Stomach (tissue), 9 donors: ENCODE results near the gene HSH2D. TPM values are rescaled to one million over a fixed set of nuclear protein-coding genes. Genes with fewer than 3 reads are reported as not detected.

Source experiments
- DNase-seq, 2 donors: peaks; one replicate each; pipeline versions ENCODE4 v3.0.0 to v3.0.0-alpha.2; 2013 to 2019
- H3K27ac ChIP-seq, 5 donors: fragments of 200-600 bp in 4 of 5; sonication (generic) in 4 of 5; one replicate each; pipeline ENCODE4 v1.5.1; 2013 to 2019; ENCODE audit warnings: mild to moderate bottlenecking in 1 of 5, moderate library complexity in 1 of 5
- H3K27me3 ChIP-seq, 3 donors: fragments of 200-600 bp; sonication (generic); one replicate each; pipeline ENCODE4 v1.5.1; 2017 to 2019; ENCODE audit warnings: mixed run types in 1 of 3
- H3K36me3 ChIP-seq, 4 donors: fragments of 200-600 bp; sonication (generic); 1 replicate in 3 of 4; 2 replicates in 1 of 4; pipeline ENCODE4 v1.5.1; 2016 to 2019
- H3K4me1 ChIP-seq, 4 donors: fragments of 200-600 bp; sonication (generic); one replicate each; pipeline ENCODE4 v1.5.1; 2016 to 2019
- H3K4me3 ChIP-seq, 4 donors: fragments of 200-600 bp; sonication (generic) in 3 of 4; one replicate each; pipeline ENCODE4 v1.5.1; 2016 to 2019; ENCODE audit warnings: mild to moderate bottlenecking in 1 of 4
- H3K9me3 ChIP-seq, 4 donors: fragments of 200-600 bp; sonication (generic); one replicate each; pipeline ENCODE4 v1.5.1; 2016 to 2019
- CTCF ChIP-seq, 7 experiments: fragments of 450-650 bp in 4 of 7; fragments of 200-600 bp in 3 of 7; sonication (generic) in 3 of 7; IDR thresholded peaks; one replicate each; pipeline ENCODE4 v1.5.1; 2016 to 2019; ENCODE audit warnings: antibody characterized with exemption in 7 of 7, control low read depth in 2 of 7, mild to moderate bottlenecking in 1 of 7
- EP300 ChIP-seq: sonication (generic); formaldehyde crosslinking; IDR thresholded peaks from one replicate; pipeline ENCODE4 v1.6.1; 2017; ENCODE audit warnings: antibody characterized with exemption
- POLR2A ChIP-seq, 4 donors: fragments of 450-650 bp; IDR thresholded peaks; one replicate each; pipeline ENCODE4 v1.6.1; 2016; ENCODE audit warnings: antibody characterized with exemption in 4 of 4, control low read depth in 2 of 4, mild to moderate bottlenecking in 1 of 4, moderate library complexity in 1 of 4
- POLR2AphosphoS5 ChIP-seq, 3 donors: sonication (generic); formaldehyde crosslinking; IDR thresholded peaks; one replicate each; pipeline ENCODE4 v1.6.1; 2016; ENCODE audit warnings: antibody characterized with exemption in 3 of 3
- WGBS, 5 donors: extraction: QIAGEN DNeasy Blood & Tissue Kit in 3 of 5; methylation state at CpG; one replicate each; pipeline versions ENCODE4 v1.1.5 to v1.1.7; 2013 to 2018; 5-methylcytosine and 5-hydroxymethylcytosine counted together
- intact Hi-C: fragments of 100-400 bp; cut with DNase I; formaldehyde crosslinking; loops from one replicate; pipeline ENCODE4 v1.15.1; 2023; ENCODE audit warnings: low total_unique reads
- polyA plus RNA-seq, 3 donors: library from polyadenylated mRNA; stranded (reverse); fragments of 200-250 nt; gene quantifications; one replicate each; pipeline ENCODE4 v1.2.3, GENCODE V29; 2013
- total RNA-seq, 5 donors: library from RNA; depleted of rRNA; stranded (reverse); fragments of >200 nt; gene quantifications; one replicate each; pipeline versions ENCODE4 v1.1.0 to v1.2.3, GENCODE V29; 2014 to 2016
- donor health status: healthy with polysubstance abuse.
- donor health status: Bipolar disorder and iron deficiency.
- donor health status: healthy.

Gene HSH2D
- total and polyA plus RNA-seq, 8 donors: 6.2 to 24.5 (median 9.4) TPM

- no peak overlapping the region for H3K27ac ChIP-seq
- no peaks in the 10 kb centered on the region for H3K27me3 ChIP-seq
- TF ChIP-seq EP300 (no peak), CTCF (IDR thresholded peaks at IDR 0.05) (no peak), POLR2A (IDR thresholded peaks at IDR 0.05) (no peak), POLR2AphosphoS5 (IDR thresholded peaks at IDR 0.05) (no peak)
- H3K36me3 ChIP-seq: peaks cover 0 to 53% (median 49%) of the 10 kb centered on the region in 4 donors
- intact Hi-C loops: no loop called here
- no peak for DNase-seq
- H3K4me3 ChIP-seq: no peak overlapping the region
- 84 to 92% (median 86%) methylated on average over 5 to 10 of the region's 10 CpGs for WGBS, 5 donors
- no peaks in the 10 kb centered on the region for H3K9me3 ChIP-seq
- H3K4me1 ChIP-seq: no peaks in the 10 kb centered on the region
Observed at GRCh38 chr19:16157601-16158000, 14.1 kb downstream of the HSH2D start.

- no peak for DNase-seq
- Histone ChIP-seq H3K9me3 (no peaks in the 10 kb centered on the region), H3K27ac (no peak overlapping the region), H3K4me3 (no peak overlapping the region), H3K27me3 (no peaks in the 10 kb centered on the region), H3K36me3 (peaks cover 0 to 32% (median 30%) of the 10 kb centered on the region in 4 donors), H3K4me1 (no peaks in the 10 kb centered on the region)
- no peak for TF ChIP-seq POLR2A (IDR thresholded peaks at IDR 0.05)
- TF ChIP-seq CTCF (IDR thresholded peaks at IDR 0.05): no peak
- no peak for TF ChIP-seq EP300
- TF ChIP-seq POLR2AphosphoS5 (IDR thresholded peaks at IDR 0.05): no peak
- WGBS, 5 donors: 85 to 90% (median 88%) methylated on average over 5 of the region's 5 CpGs
- intact Hi-C loops: no loop called here
Observed at GRCh38 chr19:16159655-16160054, 16.2 kb downstream of the HSH2D start.

- H3K4me1 ChIP-seq: no peaks in the 10 kb centered on the region
- TF ChIP-seq POLR2AphosphoS5 (IDR thresholded peaks at IDR 0.05) (no peak), CTCF (IDR thresholded peaks at IDR 0.05) (no peak), POLR2A (IDR thresholded peaks at IDR 0.05) (no peak), EP300 (no peak)
- intact Hi-C loops: no loop called here
- DNase-seq: no peak
- no peaks in the 10 kb centered on the region for H3K9me3 ChIP-seq
- WGBS, 5 donors: 63 to 80% (median 68%) methylated on average over 4 to 6 of the region's 6 CpGs
- peaks cover 0 to 24% (median 23%) of the 10 kb centered on the region in 4 donors for H3K36me3 ChIP-seq
- H3K4me3 ChIP-seq: no peak overlapping the region
- H3K27ac ChIP-seq: no peak overlapping the region
- no peaks in the 10 kb centered on the region for H3K27me3 ChIP-seq
Observed at GRCh38 chr19:16160445-16160942, 17.0 kb downstream of the HSH2D start.

- H3K4me1 ChIP-seq: no peaks in the 10 kb centered on the region
- DNase-seq: no peak
- WGBS, 5 donors: 42 to 54% (median 47%) methylated on average over 14 of the region's 14 CpGs
- no peak overlapping the region for H3K4me3 ChIP-seq
- peaks cover 0 to 18% (median 17%) of the 10 kb centered on the region in 4 donors for H3K36me3 ChIP-seq
- H3K9me3 ChIP-seq: no peaks in the 10 kb centered on the region
- intact Hi-C loops: no loop called here
- TF ChIP-seq EP300 (no peak), POLR2A (IDR thresholded peaks at IDR 0.05) (no peak), CTCF (IDR thresholded peaks at IDR 0.05) (no peak), POLR2AphosphoS5 (IDR thresholded peaks at IDR 0.05) (no peak)
- no peak overlapping the region for H3K27ac ChIP-seq
- H3K27me3 ChIP-seq: no peaks in the 10 kb centered on the region
Observed at GRCh38 chr19:16160943-16161560, 17.6 kb downstream of the HSH2D start.
